GM18909 (cell line): ENCODE data around the gene AP2A2.

Experiments
- ATAC-seq: cut with Tn5 transposase; IDR thresholded peaks from one replicate; pipeline ENCODE4 v1.9.1; 2021; ENCODE audit warnings: mild to moderate bottlenecking; ENCODE audit not compliant: unreplicated experiment, poor library complexity

The AP2A2 gene

GRCh38 chr11:898143-898511 is 27.5 kb upstream of the AP2A2 start:
- ATAC-seq, result no peak

GRCh38 chr11:898540-899190 is 27.0 kb upstream of the AP2A2 start:
- ATAC-seq, result no peak

GRCh38 chr11:899724-900123 is 25.9 kb upstream of the AP2A2 start:
- ATAC-seq, result no peak

GRCh38 chr11:900545-900944 is 25.1 kb upstream of the AP2A2 start:
- no peak for ATAC-seq

GRCh38 chr11:901452-902061 is 24.1 kb upstream of the AP2A2 start:
- ATAC-seq, result no peak

GRCh38 chr11:904380-904779 is 21.3 kb upstream of the AP2A2 start:
- ATAC-seq, result no peak

- ATAC-seq, result no peak
These were observed 19.7 kb upstream of the AP2A2 start for GRCh38 chr11:905952-906351.

- no peak for ATAC-seq
These were observed 18.0 kb upstream of the AP2A2 start for GRCh38 chr11:907668-908067.

- ATAC-seq, result no peak
These were observed 17.4 kb upstream of the AP2A2 start for GRCh38 chr11:908273-908672.

- ATAC-seq, result no peak
These were observed 16.3 kb upstream of the AP2A2 start for GRCh38 chr11:909406-909805.

GRCh38 chr11:910044-910588 is 15.6 kb upstream of the AP2A2 start:
- ATAC-seq, result peak; percentile 21

GRCh38 chr11:910589-911030 is 15.1 kb upstream of the AP2A2 start, which contains the start of gene CHID1:
TSS of gene CHID1 (minus strand) at chr11:910810. CDS start at chr11:904816, 5,994 bp downstream.
- ATAC-seq, result peak; percentile 79

GRCh38 chr11:911031-911889 is 14.4 kb upstream of the AP2A2 start:
- ATAC-seq, result peak; percentile 45

- ATAC-seq, result no peak
These were observed 13.8 kb upstream of the AP2A2 start for GRCh38 chr11:911890-912219.

- no peak for ATAC-seq
These were observed 13.4 kb upstream of the AP2A2 start for GRCh38 chr11:912266-912665.

GRCh38 chr11:913043-913442 is 12.6 kb upstream of the AP2A2 start:
- no peak for ATAC-seq

- no peak for ATAC-seq
These were observed 11.5 kb upstream of the AP2A2 start for GRCh38 chr11:914204-914603.

GRCh38 chr11:914747-915501 is 10.7 kb upstream of the AP2A2 start:
- no peak for ATAC-seq

GRCh38 chr11:917426-917825 is 8.2 kb upstream of the AP2A2 start:
- ATAC-seq, result no peak

- no peak for ATAC-seq
These were observed 3.6 kb upstream of the AP2A2 start for GRCh38 chr11:921921-922678.
